Bladder microvascular endothelial cell (primary cell): ENCODE results near the gene FBXO5. TPM values are rescaled to one million over a fixed set of nuclear protein-coding genes. Genes with fewer than 3 reads are reported as not detected.

Experiments
- total RNA-seq: library from RNA; depleted of rRNA; stranded (reverse); fragments of >200 nt; gene quantifications from 2 replicates; pipeline ENCODE4 v1.2.3, GENCODE V29; 2014

FBXO5 gene, protein sequence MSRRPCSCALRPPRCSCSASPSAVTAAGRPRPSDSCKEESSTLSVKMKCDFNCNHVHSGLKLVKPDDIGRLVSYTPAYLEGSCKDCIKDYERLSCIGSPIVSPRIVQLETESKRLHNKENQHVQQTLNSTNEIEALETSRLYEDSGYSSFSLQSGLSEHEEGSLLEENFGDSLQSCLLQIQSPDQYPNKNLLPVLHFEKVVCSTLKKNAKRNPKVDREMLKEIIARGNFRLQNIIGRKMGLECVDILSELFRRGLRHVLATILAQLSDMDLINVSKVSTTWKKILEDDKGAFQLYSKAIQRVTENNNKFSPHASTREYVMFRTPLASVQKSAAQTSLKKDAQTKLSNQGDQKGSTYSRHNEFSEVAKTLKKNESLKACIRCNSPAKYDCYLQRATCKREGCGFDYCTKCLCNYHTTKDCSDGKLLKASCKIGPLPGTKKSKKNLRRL
- total RNA-seq = 12.3 and 13.3 TPM in 2 replicates

DNA sequence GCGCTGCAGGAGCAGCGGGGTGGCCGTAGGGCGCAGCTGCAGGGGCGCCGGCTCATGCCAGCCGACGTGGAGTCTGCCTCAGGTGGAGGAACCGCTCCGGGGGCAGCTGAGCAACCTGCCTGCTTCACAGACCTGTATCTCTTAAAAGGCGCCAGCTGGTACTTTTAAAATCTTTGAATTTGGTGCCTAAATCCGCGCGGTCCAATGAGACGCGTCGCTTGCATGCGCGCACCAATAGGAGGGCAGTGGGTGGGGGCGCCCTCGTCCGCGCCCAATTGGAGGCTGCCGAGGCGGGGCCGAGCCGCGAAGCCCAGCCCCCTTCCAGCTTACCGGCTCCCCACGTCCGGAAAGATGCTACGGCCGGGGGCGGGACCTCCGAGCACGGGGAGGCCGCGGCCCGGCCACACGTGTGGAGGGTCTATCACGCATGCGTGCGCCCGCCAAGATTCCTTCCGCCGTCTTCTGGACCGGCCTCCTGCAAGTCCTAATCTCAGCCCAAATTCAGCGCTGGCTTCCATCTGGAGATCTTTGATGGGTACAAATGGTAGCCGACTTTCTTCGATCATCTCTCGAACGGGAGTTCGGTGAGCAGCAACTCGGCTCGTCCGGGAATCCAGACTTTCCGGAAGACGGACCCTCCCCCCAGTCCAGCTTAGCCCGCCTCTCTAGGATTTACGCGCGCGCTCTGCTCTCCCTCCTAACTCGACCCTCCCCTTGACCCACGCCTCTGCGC lies at the start of gene FBXO5:
TSS of gene FBXO5 (minus strand) at position 138 of the 733 bp plus-strand sequence. CDS start at position 56, 82 bp downstream.

DNA sequence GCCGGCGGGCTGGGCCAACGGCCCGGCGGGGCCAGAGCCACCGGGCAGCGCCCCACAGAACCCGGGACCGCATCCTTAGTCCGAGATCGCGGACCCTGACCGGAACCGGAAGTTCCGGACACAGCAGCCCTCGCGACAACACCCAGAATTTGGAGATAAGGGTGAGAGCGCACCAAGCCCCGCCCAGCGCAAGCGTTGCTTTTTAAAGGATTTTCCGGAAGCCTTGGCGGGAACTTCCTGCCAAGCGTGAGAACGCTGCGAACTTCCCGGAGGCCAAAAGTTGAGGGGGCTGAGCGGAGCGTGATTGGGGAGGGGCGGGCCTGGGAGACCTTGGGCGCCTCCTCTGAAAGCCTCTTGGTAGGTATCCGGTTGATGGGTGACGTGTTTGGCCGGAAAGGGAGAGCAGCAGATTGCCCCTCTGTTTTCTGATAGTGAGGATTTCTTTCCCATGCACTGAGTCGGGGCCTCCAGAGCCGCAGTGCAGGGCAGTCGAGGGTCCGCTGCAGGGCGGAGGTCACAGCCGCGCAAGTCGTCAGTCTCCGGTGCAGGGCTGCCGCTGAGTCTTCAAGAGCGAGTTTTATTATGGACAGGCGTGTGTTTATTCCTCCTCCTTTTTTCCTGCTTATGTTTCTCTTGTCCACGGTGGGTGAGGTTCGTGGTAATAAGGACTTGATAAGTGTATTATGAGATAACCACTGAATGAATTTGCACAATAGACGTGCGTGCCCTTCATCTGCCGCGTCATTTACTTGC lies 19.9 kb upstream of the FBXO5 start, which contains the start of gene MTRF1L:
TSS of gene MTRF1L (minus strand) at position 97 of the 753 bp plus-strand sequence. CDS start at position 73, 24 bp downstream.

Other genes with a start within 250 kb of the FBXO5 start
- gene VIP, start 232.2 kb downstream of the FBXO5 start, total RNA-seq = 0.16 and 1.3 TPM in 2 replicates
- gene MTRF1L, start 19.7 kb upstream of the FBXO5 start, total RNA-seq = 14.1 and 17.7 TPM in 2 replicates
- 0.65 and 3.0 TPM in 2 replicates for gene RGS17, start 148.2 kb upstream of the FBXO5 start, total RNA-seq